Bone marrow (tissue), 2 donors: ENCODE data around the gene ZFYVE19.
"Not testable (repeated sequence)": the region's sequence is repeated elsewhere in the genome, so short reads cannot be mapped to it uniquely, and the experiment has no call there.

Experiments used
- DNase-seq, 2 donors: peaks; one replicate each; lab custom pipeline; 2025; lab: John Stamatoyannopoulos, UW

Gene ZFYVE19

DNA sequence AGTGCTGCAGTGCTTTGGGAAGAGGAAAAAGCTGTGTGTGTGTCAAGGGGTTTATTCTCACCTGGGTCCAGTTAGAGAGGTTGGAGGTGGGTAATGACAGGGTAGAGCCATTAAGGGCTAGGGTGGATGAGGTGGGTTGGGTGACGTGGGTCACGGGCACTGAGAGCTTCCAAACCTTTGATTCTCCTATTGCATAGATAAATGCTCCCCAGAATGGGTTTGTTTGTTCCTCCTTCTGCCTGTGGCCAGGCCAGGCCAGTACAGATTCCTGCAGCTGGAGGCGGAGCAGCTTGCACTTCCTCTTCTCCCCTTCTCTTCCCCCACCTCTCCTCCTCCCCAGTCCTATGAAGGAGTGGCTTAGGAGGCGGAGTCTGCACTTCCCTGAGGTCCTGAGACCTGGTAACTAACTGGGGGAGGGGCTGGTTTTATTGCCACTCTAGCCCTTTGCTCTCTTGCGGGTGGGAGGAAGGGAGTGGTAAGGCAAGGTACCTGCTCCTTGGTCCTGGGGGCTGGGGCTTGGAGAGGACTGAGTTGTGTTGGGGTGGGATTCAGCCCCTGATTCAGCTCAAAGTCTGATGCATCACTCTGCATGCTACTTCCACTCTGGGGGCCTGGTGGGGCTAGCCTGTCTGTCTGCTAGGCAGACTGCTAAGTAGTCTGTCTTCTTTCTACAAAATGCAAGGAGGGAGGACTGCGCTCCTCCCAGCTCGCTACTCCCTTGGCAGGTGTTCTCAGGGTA is 40.5 kb downstream of the ZFYVE19 start:
- DNase-seq: peak; percentile 23 to 90

DNA sequence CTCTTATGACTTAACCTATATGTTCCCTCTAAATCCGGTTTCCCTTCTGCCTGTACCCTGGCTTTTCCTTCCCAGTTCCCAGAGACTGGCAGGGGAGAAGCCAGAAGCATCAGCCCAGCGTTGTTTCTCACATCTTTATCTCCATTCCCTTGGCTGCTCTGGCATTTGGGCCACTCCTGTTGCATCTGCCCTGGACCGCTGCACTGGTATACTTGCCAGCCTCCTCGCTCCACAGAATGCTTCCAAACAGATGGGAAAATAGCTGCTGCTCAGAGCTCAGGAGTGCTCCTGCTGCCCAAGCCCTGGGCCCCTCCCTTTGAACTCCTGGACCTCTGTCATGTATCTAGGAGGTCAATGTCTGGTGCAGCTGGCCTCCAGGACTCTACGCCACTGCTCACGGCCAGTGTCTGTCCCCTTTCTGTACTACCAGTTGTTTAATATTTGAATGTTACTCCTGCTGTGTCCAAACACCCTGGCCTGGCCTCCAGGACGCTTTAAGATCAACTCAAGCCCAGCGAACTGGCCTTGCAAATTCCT is 43.8 kb downstream of the ZFYVE19 start:
- DNase-seq: no peak

DNA sequence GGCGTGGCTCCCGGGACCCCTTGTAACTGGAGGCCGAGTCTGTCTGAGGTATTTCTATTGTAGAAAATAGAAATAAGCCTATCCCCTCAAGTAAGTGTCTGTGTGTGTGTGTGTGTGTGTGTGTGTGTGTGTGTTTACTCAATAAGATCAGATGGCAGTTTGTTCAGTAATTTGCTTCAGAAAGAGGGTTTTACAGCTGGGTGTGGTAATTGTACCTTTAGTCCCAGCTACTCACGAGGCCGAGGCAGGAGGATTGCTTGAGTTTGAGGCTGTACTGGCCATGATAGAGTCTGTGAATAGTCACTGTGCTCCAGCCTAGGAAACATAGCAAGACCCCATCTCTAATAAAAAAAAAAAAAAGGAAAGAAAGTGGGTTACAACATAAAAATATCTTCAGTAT is 45.6 kb downstream of the ZFYVE19 start:
- DNase-seq: no peak

DNA sequence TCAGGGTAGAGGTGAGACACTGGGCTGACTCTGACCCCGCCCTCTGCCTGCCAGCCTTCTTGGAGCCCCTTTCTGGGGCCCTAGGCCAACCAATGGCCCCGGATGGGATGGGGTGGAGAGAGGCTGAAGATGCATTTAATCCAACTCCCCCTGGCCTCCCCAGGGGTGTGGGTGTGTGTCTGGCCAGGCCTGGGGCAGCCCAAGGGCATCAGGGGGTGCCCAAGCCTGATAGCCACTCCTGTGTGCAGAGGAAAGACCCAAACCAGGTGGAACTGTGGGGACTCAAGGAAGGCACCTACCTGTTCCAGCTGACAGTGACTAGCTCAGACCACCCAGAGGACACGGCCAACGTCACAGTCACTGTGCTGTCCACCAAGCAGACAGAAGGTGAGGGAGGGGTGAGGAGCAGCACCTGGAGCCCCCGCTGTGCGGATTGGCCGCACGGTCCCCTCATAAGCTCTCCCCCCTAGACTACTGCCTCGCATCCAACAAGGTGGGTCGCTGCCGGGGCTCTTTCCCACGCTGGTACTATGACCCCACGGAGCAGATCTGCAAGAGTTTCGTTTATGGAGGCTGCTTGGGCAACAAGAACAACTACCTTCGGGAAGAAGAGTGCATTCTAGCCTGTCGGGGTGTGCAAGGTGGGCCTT is 46.5 kb downstream of the ZFYVE19 start:
- DNase-seq: no peak

DNA sequence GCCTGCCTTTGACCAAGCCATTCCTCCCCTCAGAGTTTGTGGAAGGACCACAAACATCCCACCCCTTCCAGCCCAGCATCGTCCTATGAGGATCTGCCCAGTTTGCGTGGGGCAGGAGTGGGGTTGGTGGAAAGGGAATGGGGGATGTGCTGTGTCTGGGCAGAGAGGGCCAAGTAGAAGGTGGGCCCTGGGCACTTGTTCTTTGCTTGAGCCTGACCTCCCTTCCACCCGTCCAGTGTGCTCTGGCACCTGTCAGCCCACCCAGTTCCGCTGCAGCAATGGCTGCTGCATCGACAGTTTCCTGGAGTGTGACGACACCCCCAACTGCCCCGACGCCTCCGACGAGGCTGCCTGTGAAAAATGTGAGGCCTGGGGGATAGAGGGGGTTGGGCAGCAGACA is 47.3 kb downstream of the ZFYVE19 start:
- DNase-seq: no peak

DNA sequence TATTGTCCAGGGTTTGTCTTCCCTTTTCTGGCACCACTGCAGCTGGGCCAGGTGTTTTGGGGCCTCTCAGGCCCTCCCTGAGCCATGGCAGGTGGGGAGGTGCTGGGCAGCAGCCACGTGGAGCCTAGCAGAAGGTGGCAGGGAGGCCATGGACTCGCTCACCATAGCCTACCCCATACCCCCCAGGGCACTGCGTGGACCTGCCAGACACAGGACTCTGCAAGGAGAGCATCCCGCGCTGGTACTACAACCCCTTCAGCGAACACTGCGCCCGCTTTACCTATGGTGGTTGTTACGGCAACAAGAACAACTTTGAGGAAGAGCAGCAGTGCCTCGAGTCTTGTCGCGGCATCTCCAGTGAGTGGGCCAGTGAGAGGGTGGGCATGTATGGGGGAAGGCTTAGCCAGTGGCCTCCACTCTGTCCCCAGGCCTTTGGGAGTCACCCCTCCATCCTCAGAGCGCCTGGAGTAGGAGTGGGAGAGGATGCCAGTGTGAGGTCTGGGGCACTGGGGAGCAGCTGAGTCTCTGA is 48.9 kb downstream of the ZFYVE19 start:
- no peak for DNase-seq

DNA sequence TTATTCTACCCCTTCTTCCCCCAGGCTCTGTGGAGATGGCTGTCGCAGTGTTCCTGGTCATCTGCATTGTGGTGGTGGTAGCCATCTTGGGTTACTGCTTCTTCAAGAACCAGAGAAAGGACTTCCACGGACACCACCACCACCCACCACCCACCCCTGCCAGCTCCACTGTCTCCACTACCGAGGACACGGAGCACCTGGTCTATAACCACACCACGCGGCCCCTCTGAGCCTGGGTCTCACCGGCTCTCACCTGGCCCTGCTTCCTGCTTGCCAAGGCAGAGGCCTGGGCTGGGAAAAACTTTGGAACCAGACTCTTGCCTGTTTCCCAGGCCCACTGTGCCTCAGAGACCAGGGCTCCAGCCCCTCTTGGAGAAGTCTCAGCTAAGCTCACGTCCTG is 49.9 kb downstream of the ZFYVE19 start:
- DNase-seq: no peak

DNA sequence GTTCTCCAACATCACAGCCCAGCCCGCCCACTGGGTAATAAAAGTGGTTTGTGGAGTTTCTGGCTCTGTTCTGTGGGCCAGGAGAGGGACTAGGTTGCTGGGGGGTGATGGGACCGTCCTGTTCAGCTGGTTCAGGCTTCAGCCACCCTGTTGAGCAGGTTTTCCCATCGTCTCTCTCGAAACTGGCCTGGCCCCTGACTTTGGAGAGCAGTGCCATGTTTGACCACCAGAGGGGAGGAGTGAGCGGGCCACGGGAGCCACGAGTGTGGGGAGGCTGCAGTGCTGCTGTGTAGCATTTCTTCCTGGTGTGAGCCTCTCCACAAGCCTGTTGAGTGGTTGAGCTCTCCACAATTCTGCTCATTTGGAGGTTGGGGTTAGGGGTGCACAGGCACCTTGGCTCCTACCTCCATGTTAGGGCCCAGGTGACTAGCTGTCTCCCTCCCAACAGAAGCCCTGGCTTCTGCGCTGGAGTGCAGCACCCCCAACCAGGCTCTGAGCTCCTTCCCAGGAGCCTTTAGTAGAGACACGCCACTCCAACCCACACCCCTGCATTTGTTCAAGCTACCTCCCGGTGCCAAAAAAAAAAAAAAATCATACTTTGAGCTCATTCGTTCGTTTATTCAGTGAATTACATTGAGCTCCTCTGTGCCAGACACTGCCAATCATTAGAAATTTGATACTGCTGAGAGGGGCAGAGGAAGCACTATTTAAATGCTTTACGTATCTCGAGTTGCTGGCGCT is 50.9 kb downstream of the ZFYVE19 start:
- peak; percentile 39 to 62 for DNase-seq

DNA sequence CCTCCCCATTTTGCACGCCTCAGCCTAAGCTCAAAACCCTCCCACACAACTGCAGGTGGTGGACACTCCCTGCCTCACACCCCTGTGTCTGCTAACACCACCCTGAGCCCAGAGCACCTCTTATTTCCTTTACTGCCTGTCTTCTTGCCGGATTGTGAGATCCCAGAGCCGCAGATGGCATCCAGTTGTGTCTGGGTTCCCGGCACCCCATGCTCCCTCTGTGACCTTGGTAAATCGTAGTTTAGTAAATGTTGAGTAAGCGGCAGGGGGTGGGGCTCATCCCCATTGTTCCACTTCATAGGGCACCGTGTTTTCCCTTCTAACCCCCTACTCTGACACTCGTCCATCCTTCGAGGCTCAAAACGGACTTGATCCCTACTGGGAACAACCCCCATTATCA is 51.8 kb downstream of the ZFYVE19 start:
- DNase-seq: no peak

DNA sequence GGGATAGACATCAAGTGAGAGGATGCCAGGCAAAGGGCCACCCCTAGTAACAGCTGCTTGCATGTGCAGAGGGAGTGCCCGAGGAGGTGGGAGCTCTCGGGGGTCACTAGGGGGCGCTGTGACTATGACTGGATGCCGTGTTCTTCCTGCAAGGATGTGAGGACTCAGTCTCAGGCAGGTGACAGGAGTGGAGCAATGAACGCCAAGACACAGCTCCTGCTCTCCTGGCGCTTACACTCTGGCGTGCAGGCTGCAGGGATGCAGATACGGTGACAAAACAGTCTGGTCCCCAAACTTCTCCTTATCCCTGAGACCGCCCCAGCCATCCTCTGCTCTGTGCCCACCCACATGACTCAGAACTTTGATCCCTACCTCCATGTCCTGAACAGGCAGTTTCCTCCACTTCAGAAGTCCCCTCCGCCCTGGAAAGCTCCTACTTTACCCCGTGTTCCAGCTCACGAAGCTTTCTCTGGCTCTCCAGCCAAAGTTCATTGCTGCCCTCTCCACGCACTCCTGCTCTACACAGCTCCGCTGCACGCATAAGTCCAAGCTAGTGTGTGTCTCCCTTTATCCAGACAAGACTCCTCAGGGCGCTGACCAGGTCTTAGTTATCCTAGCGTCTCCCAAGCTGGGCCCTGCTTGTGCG is 52.4 kb downstream of the ZFYVE19 start:
- DNase-seq: peak; percentile 54 to 75

DNA sequence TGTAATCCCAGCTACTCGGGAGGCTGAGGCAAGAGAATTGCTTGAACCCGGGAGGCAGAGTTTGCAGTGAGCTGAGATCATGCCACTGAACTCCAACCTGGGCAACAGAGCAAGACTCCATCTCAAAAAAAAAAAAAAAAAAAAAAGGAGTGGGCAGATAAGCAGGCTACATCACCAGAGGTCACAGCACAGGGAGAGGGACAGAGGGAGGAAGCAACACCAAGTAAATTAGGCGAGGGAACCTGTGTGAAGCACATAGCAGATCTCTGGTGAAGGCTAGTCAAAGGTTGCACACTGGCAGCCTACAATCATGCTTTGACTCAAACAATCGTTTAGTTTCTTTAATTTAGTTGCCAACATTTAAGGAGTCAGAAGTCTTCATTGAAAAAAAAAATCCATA is 54.3 kb downstream of the ZFYVE19 start:
- not testable (repeated sequence) for DNase-seq

DNA sequence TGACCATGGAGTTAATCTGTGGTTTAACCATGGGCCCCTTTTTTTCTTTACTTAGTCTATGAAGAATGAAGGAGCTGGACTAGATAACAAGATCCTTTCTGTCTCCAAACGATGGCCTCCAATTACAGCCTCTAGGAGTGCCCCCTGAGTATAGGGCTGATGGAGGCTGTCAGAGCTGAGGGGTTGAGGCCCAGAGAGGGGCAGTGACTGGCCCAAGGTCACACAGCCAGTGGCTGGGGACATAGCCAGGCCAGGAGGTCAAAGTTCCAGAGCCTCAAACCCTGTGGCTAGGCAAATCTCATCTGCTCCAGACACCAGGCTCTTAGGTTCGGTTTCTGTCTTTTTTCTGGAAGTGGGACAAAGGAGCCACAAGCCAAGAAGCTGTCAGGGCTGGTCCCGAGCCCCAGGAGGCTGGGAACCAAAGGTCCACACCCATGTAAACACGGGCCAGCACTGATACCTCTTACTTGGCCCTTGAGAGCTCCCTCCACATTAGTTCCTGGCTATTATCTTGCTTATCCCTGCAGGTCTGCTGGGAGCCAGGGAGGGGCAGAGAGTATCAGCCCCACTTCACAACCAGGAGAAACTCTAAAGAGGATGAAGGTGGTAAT is 56.9 kb downstream of the ZFYVE19 start:
- DNase-seq: no peak
